Measurements from ENCODE around the gene PRSS21. TPM values are rescaled to one million over a fixed set of nuclear protein-coding genes. Genes with fewer than 3 reads are reported as not detected.

Gene PRSS21
- total RNA-seq, 2 experiments from 2014 or later, result not detected

DNA sequence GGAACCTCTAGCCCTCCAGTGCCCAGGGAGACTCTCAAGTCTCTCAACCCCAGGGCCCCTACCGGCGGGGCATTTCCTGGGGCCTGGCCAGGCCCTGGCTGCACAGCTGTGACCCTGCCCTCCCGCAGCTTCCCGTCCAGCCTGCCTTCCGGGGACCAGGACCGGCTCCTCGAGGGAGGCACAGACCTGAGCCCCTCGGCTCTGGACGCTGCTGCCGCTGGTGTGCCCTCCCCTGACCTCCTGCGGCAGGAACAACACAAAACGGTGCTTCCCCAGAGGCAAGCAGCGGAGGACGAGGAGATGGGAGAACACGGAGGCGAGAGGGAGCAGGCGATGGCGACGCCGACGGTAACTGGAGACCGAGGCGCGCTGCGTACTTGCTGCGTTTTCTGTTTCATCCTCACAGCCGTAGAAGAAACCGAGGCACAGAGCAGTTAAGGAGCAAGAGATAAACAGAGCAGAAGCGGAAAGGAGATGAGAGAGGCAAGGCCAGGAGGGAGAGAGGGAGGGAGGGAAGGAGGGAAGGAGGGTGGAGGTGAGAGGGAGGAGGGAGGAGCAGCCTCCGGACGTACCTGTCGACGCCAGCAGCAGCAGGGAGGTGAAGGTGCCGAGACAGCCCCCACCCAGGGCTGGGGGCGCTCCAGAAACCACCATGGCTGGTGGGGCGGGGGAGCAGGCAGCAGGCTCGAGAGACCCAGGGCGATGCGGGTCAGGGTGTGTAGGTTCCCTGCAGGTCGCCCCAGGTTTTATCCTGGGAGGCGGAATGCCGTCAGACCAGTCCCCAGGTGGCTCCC lies 40.6 kb downstream of the PRSS21 start, which contains the start of gene PRSS22:
TSS of gene PRSS22 (minus strand) at position 720 of the 794 bp plus-strand sequence. CDS start at position 654, 66 bp downstream.
- Mint-ChIP-seq H3K36me3 (ENCODE audit: low read depth) (no peaks in the 10 kb centered on the region), H3K9me3 (peaks cover 3% of the 10 kb centered on the region), H3K27me3 (peaks cover 27% of the 10 kb centered on the region), H3K4me1 (ENCODE audit: low read depth) (peaks cover 5% of the 10 kb centered on the region), H3K27ac (no peak within 1 kb of the TSS), H3K4me3 (peak within 1 kb of the TSS; percentile 80)
- Histone ChIP-seq H3K4me3 (ENCODE audit: low read length) (peak within 1 kb of the TSS; percentile 46), H3K4me1 (ENCODE audit: insufficient read depth, low read length) (peaks cover 25% of the 10 kb centered on the region), H3K27ac (ENCODE audit: low read depth in 1 of 2, low read length in 2 of 2) (no peak within 1 kb of the TSS), H3K36me3 (ENCODE audit: insufficient read depth, low read length) (no peaks in the 10 kb centered on the region), H3K27me3 (ENCODE audit: control insufficient read depth in 1 of 2, insufficient read depth in 2 of 2, low read length in 2 of 2) (peaks cover 6 to 7% of the 10 kb centered on the region in 2 experiments), H3K9me3 (ENCODE audit: control insufficient read depth in 1 of 2, insufficient read depth in 1 of 2, low read length in 2 of 2) (peaks cover 7 to 41% of the 10 kb centered on the region in 2 experiments)
- TF ChIP-seq, protein P1, sequence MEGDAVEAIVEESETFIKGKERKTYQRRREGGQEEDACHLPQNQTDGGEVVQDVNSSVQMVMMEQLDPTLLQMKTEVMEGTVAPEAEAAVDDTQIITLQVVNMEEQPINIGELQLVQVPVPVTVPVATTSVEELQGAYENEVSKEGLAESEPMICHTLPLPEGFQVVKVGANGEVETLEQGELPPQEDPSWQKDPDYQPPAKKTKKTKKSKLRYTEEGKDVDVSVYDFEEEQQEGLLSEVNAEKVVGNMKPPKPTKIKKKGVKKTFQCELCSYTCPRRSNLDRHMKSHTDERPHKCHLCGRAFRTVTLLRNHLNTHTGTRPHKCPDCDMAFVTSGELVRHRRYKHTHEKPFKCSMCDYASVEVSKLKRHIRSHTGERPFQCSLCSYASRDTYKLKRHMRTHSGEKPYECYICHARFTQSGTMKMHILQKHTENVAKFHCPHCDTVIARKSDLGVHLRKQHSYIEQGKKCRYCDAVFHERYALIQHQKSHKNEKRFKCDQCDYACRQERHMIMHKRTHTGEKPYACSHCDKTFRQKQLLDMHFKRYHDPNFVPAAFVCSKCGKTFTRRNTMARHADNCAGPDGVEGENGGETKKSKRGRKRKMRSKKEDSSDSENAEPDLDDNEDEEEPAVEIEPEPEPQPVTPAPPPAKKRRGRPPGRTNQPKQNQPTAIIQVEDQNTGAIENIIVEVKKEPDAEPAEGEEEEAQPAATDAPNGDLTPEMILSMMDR (IDR thresholded peaks at IDR 0.05), result no peak
- POLR2A ChIA-PET, result no interaction called here
- intact Hi-C loops (cut with DNase I, micrococcal nuclease), result no loop called here
- CTCF ChIA-PET, result interaction anchor here (1.5 kb wide), 1 partner anchor 11 kb away, joined by 5 read pairs; no protein-coding TSS in a partner anchor
- ATAC-seq (ENCODE audit: poor library complexity) (peak; percentile 51), DNase-seq (peak in 4 of 14 experiments; percentile 19 to 51 (median 36))

DNA sequence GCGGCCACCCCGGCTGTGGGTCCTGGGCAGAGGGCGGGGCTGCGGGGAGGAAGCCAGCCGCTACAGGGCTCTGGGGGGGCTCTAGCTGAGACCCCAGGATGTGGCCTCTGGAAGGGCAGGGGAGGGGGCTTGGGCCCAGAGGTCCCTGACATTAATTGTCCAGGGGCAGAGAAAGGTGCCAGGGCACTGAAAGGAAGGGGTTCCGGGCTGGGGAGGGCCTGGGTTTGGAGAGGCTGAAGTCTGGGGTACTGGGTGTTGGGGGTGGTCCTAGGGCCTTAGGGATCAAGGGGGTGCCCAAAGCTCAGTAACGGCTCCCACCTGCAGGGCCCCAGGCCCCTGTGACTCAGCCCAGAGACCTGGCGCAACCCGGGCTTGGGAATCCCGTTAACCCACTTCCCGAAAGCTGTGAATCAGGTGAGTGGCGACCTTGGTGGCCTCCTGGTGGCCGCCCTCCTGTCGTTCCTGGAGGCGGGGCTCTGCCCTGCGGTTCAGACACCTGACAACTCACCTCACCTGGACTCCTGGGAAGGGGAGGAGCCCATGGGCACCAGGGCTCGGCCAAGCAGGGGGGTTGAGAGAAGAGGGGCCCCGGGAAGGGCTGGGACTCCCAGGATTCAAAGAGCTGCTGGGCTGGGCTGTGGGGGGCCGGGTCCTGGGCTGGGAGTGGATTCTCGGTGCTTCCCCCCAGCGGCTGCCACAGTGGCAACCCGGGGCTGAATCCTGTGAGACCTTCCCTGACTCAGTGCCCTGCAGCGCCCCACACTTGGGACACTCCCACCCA lies 41.4 kb downstream of the PRSS21 start:
- ChIA-PET POLR2A (no interaction called here), CTCF (interaction anchor here (1.5 kb wide), 1 partner anchor 10 kb away, joined by 5 read pairs; no protein-coding TSS in a partner anchor)
- H3K36me3 ChIP-seq (ENCODE audit: insufficient read depth, low read length), result no peaks in the 10 kb centered on the region
- intact Hi-C loops (cut with DNase I, micrococcal nuclease), result no loop called here
- no peak overlapping the region for H3K27ac Mint-ChIP-seq
- peaks cover 25% of the 10 kb centered on the region for H3K4me1 ChIP-seq (ENCODE audit: insufficient read depth, low read length)
- peaks cover 5% of the 10 kb centered on the region for H3K4me1 Mint-ChIP-seq (ENCODE audit: low read depth)
- peaks cover 6 to 7% of the 10 kb centered on the region in 2 experiments for H3K27me3 ChIP-seq (ENCODE audit: control insufficient read depth in 1 of 2, insufficient read depth in 2 of 2, low read length in 2 of 2)
- H3K9me3 Mint-ChIP-seq, result peaks cover 3% of the 10 kb centered on the region
- TF ChIP-seq, protein P1 (IDR thresholded peaks at IDR 0.05), result no peak
- H3K4me3 Mint-ChIP-seq, result no peak overlapping the region
- no peak overlapping the region for H3K27ac ChIP-seq (ENCODE audit: low read depth in 1 of 2, low read length in 2 of 2)
- DNase-seq (peak in 3 of 14 experiments; percentile 12 to 51 (median 34)), ATAC-seq (ENCODE audit: poor library complexity) (no peak)
- peak overlapping the region; percentile 46 for H3K4me3 ChIP-seq (ENCODE audit: low read length)
- H3K9me3 ChIP-seq (ENCODE audit: control insufficient read depth in 1 of 2, insufficient read depth in 1 of 2, low read length in 2 of 2), result peaks cover 7 to 36% of the 10 kb centered on the region in 2 experiments
- peaks cover 27% of the 10 kb centered on the region for H3K27me3 Mint-ChIP-seq
- no peaks in the 10 kb centered on the region for H3K36me3 Mint-ChIP-seq (ENCODE audit: low read depth)

DNA sequence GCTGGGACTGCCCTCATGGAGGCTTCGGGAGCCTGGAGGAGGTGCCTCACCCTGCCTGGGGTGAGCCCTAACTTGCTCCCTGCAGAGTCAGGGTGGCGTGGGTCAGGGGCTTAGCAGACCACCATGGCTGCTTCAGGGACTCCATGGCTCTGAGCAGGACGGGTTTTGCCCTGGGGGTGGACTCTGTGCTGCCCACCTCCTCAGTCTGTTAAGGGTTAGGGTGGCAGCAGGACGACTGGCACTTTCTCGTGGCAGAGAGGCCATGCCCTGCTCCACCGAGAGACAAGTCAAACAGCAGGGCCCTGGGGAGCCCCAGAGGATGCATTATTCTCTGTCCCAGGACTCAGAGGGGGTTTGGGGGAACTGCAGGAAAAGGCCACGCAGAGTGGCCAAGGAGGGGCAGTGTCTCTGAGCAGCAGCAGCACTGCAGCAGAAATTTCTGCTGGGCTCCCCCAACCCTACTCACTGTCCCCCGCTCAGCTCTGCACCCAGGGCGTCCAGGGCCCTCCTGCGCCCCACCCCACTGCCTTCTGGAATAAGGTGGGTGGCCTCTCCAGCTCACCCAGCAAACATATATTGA lies 42.7 kb downstream of the PRSS21 start:
- H3K9me3 ChIP-seq (ENCODE audit: control insufficient read depth in 1 of 2, insufficient read depth in 1 of 2, low read length in 2 of 2), result peaks cover 0 to 25% of the 10 kb centered on the region in 2 experiments
- ChIA-PET CTCF (interaction anchor here (1.5 kb wide), 1 partner anchor 9 kb away, joined by 5 read pairs; no protein-coding TSS in a partner anchor), POLR2A (no interaction called here)
- Mint-ChIP-seq H3K4me1 (ENCODE audit: low read depth) (peaks cover 5% of the 10 kb centered on the region), H3K9me3 (no peaks in the 10 kb centered on the region), H3K27ac (no peak overlapping the region), H3K4me3 (no peak overlapping the region), H3K27me3 (peaks cover 19% of the 10 kb centered on the region), H3K36me3 (ENCODE audit: low read depth) (no peaks in the 10 kb centered on the region)
- ATAC-seq (ENCODE audit: poor library complexity) (no peak), DNase-seq (no peak)
- H3K4me1 ChIP-seq (ENCODE audit: insufficient read depth, low read length), result peaks cover 25% of the 10 kb centered on the region
- H3K27me3 ChIP-seq (ENCODE audit: control insufficient read depth in 1 of 2, insufficient read depth in 2 of 2, low read length in 2 of 2), result peaks cover 6 to 7% of the 10 kb centered on the region in 2 experiments
- no peaks in the 10 kb centered on the region for H3K36me3 ChIP-seq (ENCODE audit: insufficient read depth, low read length)
- no peak overlapping the region for H3K27ac ChIP-seq (ENCODE audit: low read depth in 1 of 2, low read length in 2 of 2)
- TF ChIP-seq, protein P1 (IDR thresholded peaks at IDR 0.05), result no peak
- intact Hi-C loops (cut with DNase I, micrococcal nuclease), result no loop called here
- H3K4me3 ChIP-seq (ENCODE audit: low read length), result no peak overlapping the region
